Bronchial epithelial cell (primary cell): ENCODE data around the gene SEZ6L. TPM values are rescaled to one million over a fixed set of nuclear protein-coding genes. Genes with fewer than 3 reads are reported as not detected.

Source experiments
- DNase-seq: peaks from one replicate; pipeline ENCODE4 v3.0.0-alpha.2; 2010; ENCODE audit warnings: low read depth
- FAIRE-seq: peaks from 2 replicates; lab custom pipeline; 2011; peaks lifted over from hg19 to GRCh38; lab: Jason Lieb, UNC
- H3K27me3 ChIP-seq: 2 replicates; pipeline ENCODE4 v1.5.1; 2011; ENCODE audit warnings: low read length; ENCODE audit not compliant: control insufficient read depth, insufficient read depth
- H3K36me3 ChIP-seq: 2 replicates; pipeline ENCODE4 v1.5.1; 2011; ENCODE audit warnings: low read length; ENCODE audit not compliant: control insufficient read depth, insufficient read depth
- H3K4me3 ChIP-seq: 2 replicates; pipeline ENCODE4 v1.5.1; 2011; ENCODE audit warnings: mild to moderate bottlenecking, low read depth, low read length, control low read depth
- total RNA-seq: library from RNA; depleted of rRNA; stranded (reverse); fragments of >200 nt; gene quantifications from 2 replicates; pipeline ENCODE4 v1.2.1, GENCODE V29; 2014
- TF ChIP-seq, protein P1 (sequence below): IDR thresholded peaks from 2 replicates; pipeline ENCODE4 v1.5.1; 2011; ENCODE audit warnings: mild to moderate bottlenecking, moderate library complexity, low read length, control low read depth, inconsistent platforms; ENCODE audit not compliant: insufficient read depth, severe bottlenecking

SEZ6L gene
- total RNA-seq, 1 donor from 2014 or later: not detected

DNA sequence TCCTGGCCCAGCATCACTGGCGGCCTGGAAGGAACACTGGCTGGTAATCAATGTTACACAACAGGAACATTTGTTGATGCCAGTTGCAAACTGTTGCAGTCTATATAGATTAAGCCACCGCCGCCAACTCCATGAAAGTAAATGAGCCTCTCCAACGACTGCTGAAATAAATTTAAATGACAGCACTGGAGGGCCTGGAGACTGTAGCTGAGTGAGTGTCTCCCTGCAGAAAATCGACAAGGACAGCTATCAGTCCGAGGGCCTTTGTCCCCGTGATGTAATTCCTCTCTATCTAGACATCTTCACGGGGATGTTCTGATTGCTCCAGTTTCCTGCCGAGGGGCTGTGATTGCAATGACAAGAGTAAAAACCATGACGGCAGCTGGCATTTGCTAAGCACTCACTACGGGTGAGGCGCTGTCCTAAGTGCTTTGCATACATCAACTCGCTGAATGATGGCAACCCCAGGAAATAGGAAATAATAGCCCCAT is 120.4 kb downstream of the SEZ6L start:
- TF ChIP-seq, protein P1, sequence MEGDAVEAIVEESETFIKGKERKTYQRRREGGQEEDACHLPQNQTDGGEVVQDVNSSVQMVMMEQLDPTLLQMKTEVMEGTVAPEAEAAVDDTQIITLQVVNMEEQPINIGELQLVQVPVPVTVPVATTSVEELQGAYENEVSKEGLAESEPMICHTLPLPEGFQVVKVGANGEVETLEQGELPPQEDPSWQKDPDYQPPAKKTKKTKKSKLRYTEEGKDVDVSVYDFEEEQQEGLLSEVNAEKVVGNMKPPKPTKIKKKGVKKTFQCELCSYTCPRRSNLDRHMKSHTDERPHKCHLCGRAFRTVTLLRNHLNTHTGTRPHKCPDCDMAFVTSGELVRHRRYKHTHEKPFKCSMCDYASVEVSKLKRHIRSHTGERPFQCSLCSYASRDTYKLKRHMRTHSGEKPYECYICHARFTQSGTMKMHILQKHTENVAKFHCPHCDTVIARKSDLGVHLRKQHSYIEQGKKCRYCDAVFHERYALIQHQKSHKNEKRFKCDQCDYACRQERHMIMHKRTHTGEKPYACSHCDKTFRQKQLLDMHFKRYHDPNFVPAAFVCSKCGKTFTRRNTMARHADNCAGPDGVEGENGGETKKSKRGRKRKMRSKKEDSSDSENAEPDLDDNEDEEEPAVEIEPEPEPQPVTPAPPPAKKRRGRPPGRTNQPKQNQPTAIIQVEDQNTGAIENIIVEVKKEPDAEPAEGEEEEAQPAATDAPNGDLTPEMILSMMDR: no peak
- Histone ChIP-seq H3K27me3 (no peaks in the 10 kb centered on the region), H3K36me3 (no peaks in the 10 kb centered on the region), H3K4me3 (no peak overlapping the region)
- no peak for DNase-seq
- FAIRE-seq: no peak

DNA sequence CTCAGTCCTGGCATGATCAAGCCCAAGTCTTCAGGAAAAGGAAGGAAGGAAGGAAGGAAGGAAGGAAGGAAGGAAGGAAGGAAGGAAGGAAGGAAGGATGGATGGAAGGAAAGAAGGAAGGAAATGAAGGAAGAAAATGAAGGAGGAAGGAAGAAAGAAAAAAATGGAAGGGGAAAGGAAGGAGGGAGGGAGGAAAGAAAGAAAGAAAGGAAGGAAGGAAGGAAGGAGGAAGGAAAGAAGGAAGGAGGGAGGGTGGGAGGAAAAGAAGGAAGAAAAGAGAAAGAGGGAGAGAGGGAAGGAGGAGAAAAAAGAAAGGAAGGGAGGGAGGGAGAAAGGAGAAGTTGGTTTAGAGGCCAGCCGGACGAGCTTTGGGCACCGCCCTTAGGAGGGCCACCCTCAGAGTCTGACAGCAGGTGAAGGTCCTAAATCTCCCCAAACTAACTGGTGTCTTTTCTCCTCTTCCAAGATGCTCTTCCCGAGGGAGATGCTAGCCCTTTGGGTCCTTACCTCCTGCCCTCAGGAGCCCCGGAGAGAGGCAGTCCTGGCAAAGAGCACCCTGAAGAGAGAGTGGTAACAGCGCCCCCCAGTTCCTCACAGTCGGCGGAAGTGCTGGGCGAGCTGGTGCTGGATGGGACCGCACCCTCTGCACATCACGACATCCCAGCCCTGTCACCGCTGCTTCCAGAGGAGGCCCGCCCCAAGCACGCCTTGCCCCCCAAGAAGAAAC is 122.8 kb downstream of the SEZ6L start:
- TF ChIP-seq, protein P1: no peak
- no peaks in the 10 kb centered on the region for H3K27me3 ChIP-seq
- H3K36me3 ChIP-seq: no peaks in the 10 kb centered on the region
- no peak overlapping the region for H3K4me3 ChIP-seq
- DNase-seq: no peak
- no peak for FAIRE-seq

DNA sequence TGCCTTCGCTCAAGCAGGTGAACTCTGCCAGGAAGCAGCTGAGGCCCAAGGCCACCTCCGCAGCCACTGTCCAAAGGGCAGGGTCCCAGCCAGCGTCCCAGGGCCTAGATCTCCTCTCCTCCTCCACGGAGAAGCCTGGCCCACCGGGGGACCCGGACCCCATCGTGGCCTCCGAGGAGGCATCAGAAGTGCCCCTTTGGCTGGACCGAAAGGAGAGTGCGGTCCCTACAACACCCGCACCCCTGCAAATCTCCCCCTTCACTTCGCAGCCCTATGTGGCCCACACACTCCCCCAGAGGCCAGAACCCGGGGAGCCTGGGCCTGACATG is 123.4 kb downstream of the SEZ6L start:
- FAIRE-seq: no peak
- TF ChIP-seq, protein P1: no peak
- no peak for DNase-seq
- Histone ChIP-seq H3K4me3 (no peak overlapping the region), H3K36me3 (no peaks in the 10 kb centered on the region), H3K27me3 (no peaks in the 10 kb centered on the region)

DNA sequence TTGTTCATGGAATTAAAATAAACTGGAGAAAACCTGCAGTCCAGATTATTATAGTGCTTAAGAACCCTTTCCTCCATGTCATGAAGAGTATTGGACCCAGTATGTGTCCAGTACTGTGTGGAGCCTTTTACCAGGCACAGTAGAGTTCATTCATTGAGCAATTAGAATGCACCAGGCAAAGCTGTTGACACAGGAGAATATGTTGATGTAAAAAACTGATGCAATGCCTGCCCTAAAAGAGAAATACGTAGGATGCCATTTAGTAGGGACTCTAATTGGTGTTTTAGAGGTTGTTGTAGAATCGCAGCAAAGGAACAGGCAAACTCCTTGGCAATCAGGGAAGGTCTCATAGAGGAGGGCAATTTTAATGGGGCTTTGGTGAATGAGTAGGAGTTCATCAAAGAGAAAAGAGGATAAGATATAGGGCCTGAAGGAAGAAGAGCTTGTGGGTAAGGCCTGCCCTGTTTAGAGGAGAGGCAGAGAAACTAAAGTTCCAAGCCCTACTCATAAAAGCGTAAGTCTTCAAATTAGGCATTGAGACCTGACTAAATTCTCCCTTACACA is 126.4 kb downstream of the SEZ6L start:
- TF ChIP-seq, protein P1: no peak
- DNase-seq (no peak), FAIRE-seq (no peak)
- Histone ChIP-seq H3K36me3 (no peaks in the 10 kb centered on the region), H3K27me3 (no peaks in the 10 kb centered on the region), H3K4me3 (no peak overlapping the region)

DNA sequence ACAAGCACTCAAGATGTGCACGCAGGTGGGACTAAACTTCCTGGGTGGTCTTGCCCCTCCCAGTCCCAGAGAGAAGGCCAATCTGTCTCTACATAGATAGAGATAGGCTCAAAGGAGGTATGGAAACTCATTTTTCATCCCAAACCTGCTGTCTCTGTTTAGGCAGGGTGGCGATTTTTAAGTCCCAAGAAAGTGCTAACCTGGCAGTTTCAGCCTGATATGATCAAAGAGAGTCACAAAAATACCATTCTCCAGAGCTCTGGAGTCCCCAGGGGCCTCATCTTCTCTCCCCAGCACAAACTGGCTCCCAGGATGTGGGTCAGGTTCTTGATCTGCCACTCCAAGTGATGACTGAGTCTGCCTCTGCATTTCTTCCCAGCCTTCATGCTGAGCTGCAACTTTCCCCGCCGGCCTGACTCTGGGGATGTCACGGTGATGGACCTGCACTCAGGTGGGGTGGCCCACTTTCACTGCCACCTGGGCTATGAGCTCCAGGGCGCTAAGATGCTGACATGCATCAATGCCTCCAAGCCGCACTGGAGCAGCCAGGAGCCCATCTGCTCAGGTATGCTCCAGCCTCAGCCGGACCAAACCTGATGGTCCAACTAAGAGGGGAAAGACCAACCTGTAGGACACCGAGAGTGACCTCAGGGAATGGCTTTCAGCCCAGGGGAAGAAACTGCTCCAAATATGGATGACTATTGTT is 129.5 kb downstream of the SEZ6L start:
- H3K4me3 ChIP-seq: no peak overlapping the region
- H3K27me3 ChIP-seq: no peaks in the 10 kb centered on the region
- H3K36me3 ChIP-seq: no peaks in the 10 kb centered on the region
- DNase-seq: no peak
- no peak for FAIRE-seq
- TF ChIP-seq, protein P1: no peak
